Prostate gland (tissue), 2 donors: ENCODE data around the gene PLA2G2F. TPM values are rescaled to one million over a fixed set of nuclear protein-coding genes. Genes with fewer than 3 reads are reported as not detected.
A peak's percentile ranks its signal among the peaks of the same experiment; 100 is the strongest.

Experiments
- DNase-seq: peaks from one replicate; pipeline ENCODE4 v3.0.0-alpha.2; 2019; ENCODE audit warnings: low spot score
- H3K27ac ChIP-seq, 2 donors: fragments of 200-600 bp; sonication (generic); 2 replicates each; pipeline ENCODE4 v1.5.1; 2017 to 2019
- H3K27me3 ChIP-seq: fragments of 200-600 bp; sonication (generic); replicated peaks from 2 replicates; pipeline ENCODE4 v1.5.1; 2019; ENCODE audit not compliant: insufficient read depth
- H3K36me3 ChIP-seq, 2 donors: fragments of 200-600 bp; sonication (generic); 1 replicate in 1 of 2; 2 replicates in 1 of 2; pipeline versions ENCODE4 v1.5.1 to v1.8.1; 2017 to 2019
- H3K4me1 ChIP-seq: fragments of 200-600 bp; sonication (generic); replicated peaks from 2 replicates; pipeline ENCODE4 v1.5.1; 2019
- H3K4me3 ChIP-seq, 2 donors: fragments of 200-600 bp; sonication (generic); 2 replicates each; pipeline ENCODE4 v1.5.1; 2017 to 2019
- H3K9me3 ChIP-seq: fragments of 200-600 bp; sonication (generic); 2 replicates; pipeline ENCODE4 v1.5.1; 2017
- POLR2A ChIP-seq: fragments of 450-650 bp; IDR thresholded peaks from one replicate; pipeline ENCODE4 v1.6.1; 2016; ENCODE audit warnings: antibody characterized with exemption, mild to moderate bottlenecking
- POLR2AphosphoS5 ChIP-seq: sonication (generic); formaldehyde crosslinking; IDR thresholded peaks from one replicate; pipeline ENCODE4 v1.6.1; 2017; ENCODE audit warnings: antibody characterized with exemption
- WGBS: methylation state at CpG from one replicate; pipeline ENCODE4 v1.1.5; 2018; 5-methylcytosine and 5-hydroxymethylcytosine counted together
- intact Hi-C: fragments of 100-400 bp; cut with DNase I; formaldehyde crosslinking; loops from one replicate; pipeline ENCODE4 v1.14.2; 2022
- total RNA-seq, 2 donors: library from RNA; depleted of rRNA; stranded (reverse); fragments of >200 nt; gene quantifications; one replicate each; pipeline ENCODE4 v1.1.0, GENCODE V29; 2016
- TF ChIP-seq, protein P1 (sequence below), 4 experiments: fragments of 200-600 bp in 2 of 4; fragments of 450-650 bp in 2 of 4; sonication (generic) in 2 of 4; IDR thresholded peaks; 1 replicate in 3 of 4; 2 replicates in 1 of 4; pipeline ENCODE4 v1.5.1; 2016 to 2019; ENCODE audit warnings: antibody characterized with exemption in 4 of 4, mild to moderate bottlenecking in 2 of 4, moderate library complexity in 2 of 4

The PLA2G2F gene
- total RNA-seq, 2 donors from 2014 or later, result 0.23 TPM

DNA sequence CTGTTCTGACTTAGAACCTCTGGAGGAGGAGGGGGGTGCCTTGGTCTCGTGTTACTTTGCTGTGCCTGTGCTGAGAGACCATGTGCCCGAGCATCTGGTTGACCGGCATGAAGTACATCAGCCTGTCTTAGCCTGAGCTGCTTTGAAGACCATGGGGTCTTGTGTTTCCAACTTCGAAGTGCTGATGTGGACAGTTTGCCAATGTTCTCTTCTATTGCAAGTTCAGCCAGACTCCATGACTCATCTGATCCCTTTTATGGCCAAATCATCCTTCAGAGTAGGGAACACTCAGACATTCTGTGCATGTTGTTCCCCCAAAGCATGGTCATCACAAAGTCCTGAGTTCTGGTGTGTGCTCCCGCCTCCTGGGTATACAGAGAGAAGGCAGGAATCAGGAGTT, 53.2 kb downstream of the PLA2G2F start:
- TF ChIP-seq POLR2AphosphoS5, result peak; percentile 58
- TF ChIP-seq POLR2A, result no peak
- H3K9me3 ChIP-seq, result no peaks in the 10 kb centered on the region
- peak overlapping the region; percentile 26 to 56 for H3K27ac ChIP-seq
- H3K4me3 ChIP-seq, result no peak overlapping the region
- no peaks in the 10 kb centered on the region for H3K4me1 ChIP-seq
- no peak for DNase-seq
- 44% methylated on average over 5 of the region's 5 CpGs for WGBS
- no peaks in the 10 kb centered on the region for H3K36me3 ChIP-seq
- no peaks in the 10 kb centered on the region for H3K27me3 ChIP-seq
- intact Hi-C loops, result loop anchor here (1.0 to 10.0 kb wide), 2 partner anchors 26 to 278 kb away; no protein-coding TSS in a partner anchor

DNA sequence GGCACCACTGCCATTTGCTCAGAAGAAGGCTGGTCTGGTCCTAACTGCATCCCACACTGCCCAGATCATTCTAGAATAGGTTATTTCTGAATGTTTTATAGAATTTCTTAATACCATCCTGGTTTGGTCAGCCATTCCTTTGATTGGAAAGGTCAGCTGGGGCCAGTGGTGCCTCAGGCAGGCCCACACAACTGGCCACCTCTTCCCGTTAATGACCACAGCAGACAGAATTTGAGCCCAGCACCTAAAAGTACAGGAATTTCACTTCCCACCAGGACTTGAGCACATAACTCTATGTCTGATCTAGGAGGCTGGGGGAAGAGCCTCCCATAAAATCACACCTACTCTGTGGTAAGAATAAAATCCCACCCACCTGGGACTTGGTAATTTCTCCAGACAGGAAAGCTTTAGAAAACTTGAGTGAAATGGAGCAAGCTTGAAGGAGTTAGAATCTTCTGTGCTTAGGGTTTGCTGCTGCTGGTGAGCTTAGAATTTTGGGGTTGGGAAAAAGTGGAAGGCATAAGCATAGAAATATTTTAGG, 53.8 kb downstream of the PLA2G2F start:
- H3K4me3 ChIP-seq, result no peak overlapping the region
- TF ChIP-seq POLR2A, result no peak
- TF ChIP-seq POLR2AphosphoS5, result no peak
- TF ChIP-seq, protein P1, sequence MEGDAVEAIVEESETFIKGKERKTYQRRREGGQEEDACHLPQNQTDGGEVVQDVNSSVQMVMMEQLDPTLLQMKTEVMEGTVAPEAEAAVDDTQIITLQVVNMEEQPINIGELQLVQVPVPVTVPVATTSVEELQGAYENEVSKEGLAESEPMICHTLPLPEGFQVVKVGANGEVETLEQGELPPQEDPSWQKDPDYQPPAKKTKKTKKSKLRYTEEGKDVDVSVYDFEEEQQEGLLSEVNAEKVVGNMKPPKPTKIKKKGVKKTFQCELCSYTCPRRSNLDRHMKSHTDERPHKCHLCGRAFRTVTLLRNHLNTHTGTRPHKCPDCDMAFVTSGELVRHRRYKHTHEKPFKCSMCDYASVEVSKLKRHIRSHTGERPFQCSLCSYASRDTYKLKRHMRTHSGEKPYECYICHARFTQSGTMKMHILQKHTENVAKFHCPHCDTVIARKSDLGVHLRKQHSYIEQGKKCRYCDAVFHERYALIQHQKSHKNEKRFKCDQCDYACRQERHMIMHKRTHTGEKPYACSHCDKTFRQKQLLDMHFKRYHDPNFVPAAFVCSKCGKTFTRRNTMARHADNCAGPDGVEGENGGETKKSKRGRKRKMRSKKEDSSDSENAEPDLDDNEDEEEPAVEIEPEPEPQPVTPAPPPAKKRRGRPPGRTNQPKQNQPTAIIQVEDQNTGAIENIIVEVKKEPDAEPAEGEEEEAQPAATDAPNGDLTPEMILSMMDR (IDR thresholded peaks at IDR 0.05), result no peak
- H3K36me3 ChIP-seq, result no peaks in the 10 kb centered on the region
- WGBS, result 100% methylated on average over 1 of the region's 1 CpG
- DNase-seq, result no peak
- peak overlapping the region; percentile 21 to 56 for H3K27ac ChIP-seq
- intact Hi-C loops, result loop anchor here (1.0 to 10.0 kb wide), 2 partner anchors 27 to 278 kb away; no protein-coding TSS in a partner anchor
- H3K27me3 ChIP-seq, result no peaks in the 10 kb centered on the region
- H3K9me3 ChIP-seq, result no peaks in the 10 kb centered on the region
- H3K4me1 ChIP-seq, result no peaks in the 10 kb centered on the region

DNA sequence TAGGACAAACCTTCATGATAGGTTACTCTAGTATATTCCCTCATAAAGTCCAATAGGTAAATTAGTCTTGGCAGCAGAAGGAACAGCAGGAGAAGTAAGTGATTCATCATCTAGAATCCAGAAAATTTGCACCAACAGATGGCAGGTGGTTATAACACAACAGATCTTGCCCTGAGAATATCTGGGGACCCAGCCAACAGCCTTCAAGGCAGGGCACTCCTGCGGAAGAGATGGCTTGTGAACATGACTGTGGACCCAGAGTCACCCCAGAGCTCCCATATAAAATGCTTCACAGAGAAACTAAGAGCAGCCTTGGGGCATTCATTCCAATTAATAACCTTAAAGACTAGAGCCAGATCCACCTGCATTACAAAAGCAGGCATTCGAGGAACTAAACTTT, 55.1 kb downstream of the PLA2G2F start:
- Histone ChIP-seq H3K36me3 (no peaks in the 10 kb centered on the region), H3K4me3 (no peak overlapping the region), H3K4me1 (no peaks in the 10 kb centered on the region), H3K9me3 (no peaks in the 10 kb centered on the region), H3K27me3 (no peaks in the 10 kb centered on the region), H3K27ac (peak overlapping the region in 1 of 2 donors; percentile 2)
- no peak for DNase-seq
- TF ChIP-seq POLR2A (no peak), POLR2AphosphoS5 (peak; percentile 18)
- intact Hi-C loops, result loop anchor here (10.0 kb wide), 1 partner anchor 279 kb away; no protein-coding TSS in a partner anchor
- 44% methylated on average over 2 of the region's 2 CpGs for WGBS

DNA sequence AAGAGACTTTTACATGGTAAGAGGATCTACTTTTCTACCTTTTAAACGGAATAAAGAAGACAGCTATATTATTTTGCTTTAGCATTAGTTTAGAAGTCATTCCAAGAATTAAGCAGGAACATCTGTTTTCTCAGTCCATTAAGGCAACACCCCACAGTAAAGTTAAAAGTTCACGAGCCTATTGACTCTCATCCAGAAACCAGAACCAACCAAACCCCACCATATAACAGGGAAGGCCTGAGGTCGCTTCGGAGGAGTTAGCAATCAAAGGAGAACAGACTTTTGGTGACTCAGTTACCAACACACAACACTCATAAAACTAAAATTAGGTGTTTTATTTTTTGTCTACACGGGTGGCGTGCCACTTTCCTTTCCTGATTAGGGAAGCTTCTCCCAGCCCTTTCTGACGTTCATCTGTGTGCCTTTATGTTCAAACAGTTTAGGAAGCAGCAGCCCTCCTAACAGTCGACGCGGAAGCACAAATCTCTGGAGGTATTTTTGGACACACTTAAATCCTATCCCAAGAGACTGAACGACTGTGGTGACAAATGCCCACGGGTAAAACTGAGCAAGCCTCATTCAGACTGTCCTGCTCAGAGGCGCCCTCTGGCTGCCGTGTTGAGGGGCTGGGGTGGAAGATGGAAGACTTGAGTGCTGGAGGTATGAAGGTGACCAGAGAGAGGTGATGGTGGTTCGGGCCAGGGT, 55.8 kb downstream of the PLA2G2F start:
- Histone ChIP-seq H3K4me3 (no peak overlapping the region), H3K4me1 (no peaks in the 10 kb centered on the region), H3K27ac (peak overlapping the region in 1 of 2 donors; percentile 2), H3K27me3 (no peaks in the 10 kb centered on the region), H3K9me3 (no peaks in the 10 kb centered on the region), H3K36me3 (no peaks in the 10 kb centered on the region)
- WGBS, result 19% methylated on average over 15 of the region's 15 CpGs
- TF ChIP-seq POLR2AphosphoS5, result peak; percentile 49
- TF ChIP-seq, protein P1 (IDR thresholded peaks at IDR 0.05), result peak; percentile 34 to 80 (median 79)
- TF ChIP-seq POLR2A, result no peak
- peak; percentile 58 for DNase-seq
- intact Hi-C loops, result loop anchor here (10.0 kb wide), 1 partner anchor 280 kb away; no protein-coding TSS in a partner anchor

DNA sequence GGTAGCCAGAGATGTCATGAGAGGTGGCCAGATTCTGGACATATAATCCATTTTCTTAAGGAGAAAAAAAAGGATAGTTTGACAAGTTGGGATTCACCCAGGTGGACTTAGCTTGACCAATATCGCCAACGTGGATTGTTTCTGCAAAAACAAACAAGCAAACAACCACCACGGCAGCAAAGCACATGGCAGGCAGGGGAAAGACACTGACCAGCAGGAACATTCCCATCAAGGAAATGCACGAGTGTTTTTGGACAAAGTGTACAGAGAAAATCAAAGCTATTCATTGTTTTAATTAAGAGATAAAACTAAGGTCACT, 56.3 kb downstream of the PLA2G2F start:
- Histone ChIP-seq H3K27me3 (no peaks in the 10 kb centered on the region), H3K27ac (no peak overlapping the region), H3K4me3 (no peak overlapping the region), H3K36me3 (no peaks in the 10 kb centered on the region), H3K4me1 (no peaks in the 10 kb centered on the region), H3K9me3 (no peaks in the 10 kb centered on the region)
- intact Hi-C loops, result loop anchor here (10.0 kb wide), 1 partner anchor 281 kb away; no protein-coding TSS in a partner anchor
- WGBS, result 63% methylated on average over 4 of the region's 4 CpGs
- DNase-seq, result no peak
- TF ChIP-seq, protein P1 (IDR thresholded peaks at IDR 0.05), result no peak
- TF ChIP-seq POLR2AphosphoS5 (no peak), POLR2A (no peak)
